Dendritic cell treated with granulocyte-macrophage colony-stimulating factor and Interleukin-4, amounts not matched to agents 40 ng/mL and 50 ng/mL, for 4 days (primary cell): Measurements from ENCODE around the gene AGBL1.

Source experiments
- H3K27ac Mint-ChIP-seq: one replicate; pipeline ENCODE4 v1.8.0; 2022; ENCODE audit warnings: mild to moderate bottlenecking, mixed read lengths
- H3K27me3 Mint-ChIP-seq: one replicate; pipeline ENCODE4 v1.8.0; 2022; ENCODE audit warnings: mild to moderate bottlenecking, mixed read lengths
- H3K36me3 Mint-ChIP-seq: one replicate; pipeline ENCODE4 v1.8.0; 2022; ENCODE audit warnings: low read depth, mixed read lengths
- H3K4me1 Mint-ChIP-seq: one replicate; pipeline ENCODE4 v1.8.0; 2022; ENCODE audit warnings: low read depth, mixed read lengths
- H3K4me3 Mint-ChIP-seq: one replicate; pipeline ENCODE4 v1.8.0; 2022; ENCODE audit warnings: mild to moderate bottlenecking, moderate library complexity, mixed read lengths
- H3K9me3 Mint-ChIP-seq: one replicate; pipeline ENCODE4 v1.8.0; 2022; ENCODE audit warnings: mixed read lengths
- intact Hi-C: fragments of 100-400 bp; cut with micrococcal nuclease; formaldehyde crosslinking; loops from one replicate; pipeline ENCODE4 v1.15.0; 2022

AGBL1 gene

DNA sequence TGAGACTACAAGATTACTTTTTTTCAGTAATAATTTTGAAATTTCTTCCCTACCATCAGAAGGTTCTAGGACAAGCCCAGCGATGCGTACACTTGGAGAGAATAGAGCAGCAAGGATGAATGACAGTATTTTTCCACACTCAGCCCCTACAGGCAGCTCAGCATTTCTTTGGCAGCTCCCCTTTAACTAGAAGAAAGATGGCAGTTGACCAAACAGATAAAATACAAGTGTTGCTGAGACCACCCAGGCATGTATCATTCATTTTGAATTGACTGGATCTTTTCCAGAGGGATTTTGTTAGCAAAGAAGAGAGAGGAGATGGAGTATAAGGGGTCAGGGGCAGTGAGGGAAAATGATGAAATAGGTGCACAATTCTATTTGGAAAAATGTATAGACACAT, 761.3 kb downstream of the AGBL1 start:
- H3K27me3 Mint-ChIP-seq: no peaks in the 10 kb centered on the region
- H3K36me3 Mint-ChIP-seq: no peaks in the 10 kb centered on the region
- no peak overlapping the region for H3K4me3 Mint-ChIP-seq
- no peak overlapping the region for H3K27ac Mint-ChIP-seq
- intact Hi-C loops: no loop called here
- H3K9me3 Mint-ChIP-seq: peaks cover 5% of the 10 kb centered on the region
- no peaks in the 10 kb centered on the region for H3K4me1 Mint-ChIP-seq

GRCh38 chr15:86842199-86842598, 762.5 kb downstream of the AGBL1 start:
- no peak overlapping the region for H3K4me3 Mint-ChIP-seq
- no peaks in the 10 kb centered on the region for H3K27me3 Mint-ChIP-seq
- intact Hi-C loops: no loop called here
- no peaks in the 10 kb centered on the region for H3K4me1 Mint-ChIP-seq
- no peak overlapping the region for H3K27ac Mint-ChIP-seq
- peaks cover 9% of the 10 kb centered on the region for H3K9me3 Mint-ChIP-seq
- H3K36me3 Mint-ChIP-seq: no peaks in the 10 kb centered on the region

DNA sequence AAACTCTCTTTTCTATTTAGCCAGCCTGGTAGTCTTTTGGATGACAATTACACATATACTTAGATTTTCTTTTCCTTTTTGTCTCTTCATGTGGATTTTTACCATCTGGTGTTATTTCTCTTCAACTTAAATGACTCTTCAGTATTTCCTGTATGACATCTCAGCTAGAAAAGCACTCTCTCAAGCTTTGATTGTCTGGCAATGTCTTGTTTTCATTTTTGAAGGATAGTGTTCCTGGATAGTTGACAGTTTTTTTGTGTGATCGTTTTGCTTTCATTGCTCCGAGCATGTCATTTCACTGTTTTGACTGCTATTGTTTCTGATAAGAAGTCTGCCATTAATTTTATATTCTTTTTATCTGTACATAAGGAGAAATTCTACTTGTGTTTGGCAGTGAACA, 766.4 kb downstream of the AGBL1 start:
- intact Hi-C loops: no loop called here
- peaks cover 19% of the 10 kb centered on the region for H3K9me3 Mint-ChIP-seq

GRCh38 chr15:86849136-86849535, 769.5 kb downstream of the AGBL1 start:
- H3K36me3 Mint-ChIP-seq: no peaks in the 10 kb centered on the region
- intact Hi-C loops: no loop called here

More for the DNA sequence above, 766.4 kb downstream of the AGBL1 start:
- H3K27me3 Mint-ChIP-seq: no peaks in the 10 kb centered on the region
- no peaks in the 10 kb centered on the region for H3K36me3 Mint-ChIP-seq
- H3K4me3 Mint-ChIP-seq: no peak overlapping the region
- H3K27ac Mint-ChIP-seq: no peak overlapping the region
- no peaks in the 10 kb centered on the region for H3K4me1 Mint-ChIP-seq

DNA sequence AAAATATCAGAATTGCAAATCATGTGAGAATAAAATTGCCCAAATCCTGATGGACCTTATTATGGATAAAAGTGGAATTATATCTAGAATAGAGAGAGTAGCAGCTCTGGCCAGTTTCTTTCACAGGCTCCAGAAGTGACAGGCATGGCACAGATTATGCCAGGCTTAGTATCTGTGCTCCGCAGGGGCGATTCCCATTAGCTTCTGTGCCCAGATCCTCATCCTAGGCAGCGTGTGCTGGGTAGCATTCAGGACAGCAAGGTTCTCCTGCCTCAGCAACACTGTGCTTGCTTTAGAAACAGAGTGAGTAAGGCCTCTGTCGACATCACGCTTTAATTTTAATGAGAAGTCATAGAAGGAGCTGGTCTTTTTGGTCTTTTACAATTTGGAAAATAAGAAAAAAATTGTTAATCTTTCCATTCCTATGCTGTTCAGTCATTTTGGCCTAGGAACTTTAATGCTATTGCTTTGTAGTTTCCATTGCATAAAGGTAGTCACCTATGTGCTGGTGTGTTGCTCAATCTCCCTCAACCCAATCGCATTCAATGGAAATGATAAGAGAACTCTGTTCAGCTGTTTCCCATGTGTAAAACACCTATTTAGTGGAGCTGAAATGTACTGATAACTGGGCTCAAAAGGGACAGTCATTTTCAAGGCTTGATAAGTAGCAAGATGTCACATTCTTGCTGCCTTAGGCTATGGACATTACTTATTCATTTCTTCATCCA, 770.1 kb downstream of the AGBL1 start:
- no peaks in the 10 kb centered on the region for H3K36me3 Mint-ChIP-seq
- no peaks in the 10 kb centered on the region for H3K4me1 Mint-ChIP-seq
- intact Hi-C loops: no loop called here
- no peaks in the 10 kb centered on the region for H3K27me3 Mint-ChIP-seq
- no peak overlapping the region for H3K4me3 Mint-ChIP-seq
- H3K9me3 Mint-ChIP-seq: peaks cover 28% of the 10 kb centered on the region
- H3K27ac Mint-ChIP-seq: no peak overlapping the region

More at GRCh38 chr15:86849136-86849535, 769.5 kb downstream of the AGBL1 start:
- Mint-ChIP-seq H3K27me3 (no peaks in the 10 kb centered on the region), H3K4me1 (no peaks in the 10 kb centered on the region), H3K9me3 (peaks cover 28% of the 10 kb centered on the region), H3K27ac (no peak overlapping the region), H3K4me3 (no peak overlapping the region)

- Mint-ChIP-seq H3K27ac (no peak overlapping the region), H3K27me3 (no peaks in the 10 kb centered on the region), H3K4me3 (no peak overlapping the region), H3K4me1 (no peaks in the 10 kb centered on the region), H3K9me3 (peaks cover 28% of the 10 kb centered on the region), H3K36me3 (no peaks in the 10 kb centered on the region)
- intact Hi-C loops: no loop called here
These were observed 771.3 kb downstream of the AGBL1 start for GRCh38 chr15:86850939-86851338.

DNA sequence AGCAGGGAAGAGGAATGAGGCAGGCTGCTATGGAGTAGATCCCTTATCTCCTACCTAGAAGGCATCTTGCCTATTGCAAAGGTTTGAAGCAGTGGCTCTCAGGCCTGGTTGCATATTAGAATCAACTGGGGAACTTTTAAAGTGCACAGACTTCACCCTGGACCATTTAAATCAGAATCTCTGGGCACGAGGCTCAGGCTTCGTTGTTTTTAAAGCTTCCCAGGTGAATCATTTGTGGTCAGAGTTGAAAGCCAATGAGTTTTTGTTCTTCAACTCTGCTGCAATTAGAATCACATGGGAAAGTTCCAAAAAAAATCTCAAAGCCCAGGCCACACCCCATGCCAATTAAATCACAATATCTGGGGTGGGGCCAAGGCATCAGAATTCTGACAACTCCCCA, 773.1 kb downstream of the AGBL1 start:
- no peak overlapping the region for H3K27ac Mint-ChIP-seq
- intact Hi-C loops: no loop called here
- H3K27me3 Mint-ChIP-seq: no peaks in the 10 kb centered on the region
- H3K4me3 Mint-ChIP-seq: no peak overlapping the region
- no peaks in the 10 kb centered on the region for H3K36me3 Mint-ChIP-seq
- peaks cover 29% of the 10 kb centered on the region for H3K9me3 Mint-ChIP-seq
- no peaks in the 10 kb centered on the region for H3K4me1 Mint-ChIP-seq

- intact Hi-C loops: no loop called here
- H3K27ac Mint-ChIP-seq: no peak overlapping the region
- H3K4me1 Mint-ChIP-seq: no peaks in the 10 kb centered on the region
- no peaks in the 10 kb centered on the region for H3K27me3 Mint-ChIP-seq
- no peaks in the 10 kb centered on the region for H3K36me3 Mint-ChIP-seq
- H3K4me3 Mint-ChIP-seq: no peak overlapping the region
- peaks cover 33% of the 10 kb centered on the region for H3K9me3 Mint-ChIP-seq
These were observed 774.5 kb downstream of the AGBL1 start for GRCh38 chr15:86854176-86854575.

- H3K9me3 Mint-ChIP-seq: peaks cover 26% of the 10 kb centered on the region
- H3K4me3 Mint-ChIP-seq: no peak overlapping the region
- H3K36me3 Mint-ChIP-seq: no peaks in the 10 kb centered on the region
- H3K4me1 Mint-ChIP-seq: no peaks in the 10 kb centered on the region
- H3K27me3 Mint-ChIP-seq: no peaks in the 10 kb centered on the region
- intact Hi-C loops: no loop called here
- H3K27ac Mint-ChIP-seq: no peak overlapping the region
These were observed 775.9 kb downstream of the AGBL1 start for GRCh38 chr15:86855307-86856291.

DNA sequence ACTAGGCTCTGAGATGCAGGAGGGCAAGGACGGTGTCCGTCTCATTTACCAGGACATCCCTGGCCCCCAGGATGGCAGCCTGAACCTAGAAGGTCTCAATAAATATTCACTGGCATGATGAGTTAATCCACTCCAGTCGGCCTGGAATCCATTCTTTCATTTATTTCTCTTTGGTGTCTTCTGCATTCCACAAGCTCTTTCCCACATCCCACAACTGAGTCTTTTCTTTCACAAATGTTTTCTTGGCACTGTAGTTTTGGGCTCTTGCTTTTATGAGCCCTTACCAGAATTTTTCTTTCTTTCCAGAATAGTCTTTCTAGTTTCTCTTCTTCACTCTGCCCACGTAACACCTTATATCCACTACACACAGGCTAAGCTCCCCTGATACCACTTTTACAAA, 778.0 kb downstream of the AGBL1 start:
- no peaks in the 10 kb centered on the region for H3K27me3 Mint-ChIP-seq
- H3K9me3 Mint-ChIP-seq: peaks cover 19% of the 10 kb centered on the region
- H3K36me3 Mint-ChIP-seq: no peaks in the 10 kb centered on the region
- intact Hi-C loops: no loop called here
- no peaks in the 10 kb centered on the region for H3K4me1 Mint-ChIP-seq
- no peak overlapping the region for H3K4me3 Mint-ChIP-seq
- no peak overlapping the region for H3K27ac Mint-ChIP-seq

DNA sequence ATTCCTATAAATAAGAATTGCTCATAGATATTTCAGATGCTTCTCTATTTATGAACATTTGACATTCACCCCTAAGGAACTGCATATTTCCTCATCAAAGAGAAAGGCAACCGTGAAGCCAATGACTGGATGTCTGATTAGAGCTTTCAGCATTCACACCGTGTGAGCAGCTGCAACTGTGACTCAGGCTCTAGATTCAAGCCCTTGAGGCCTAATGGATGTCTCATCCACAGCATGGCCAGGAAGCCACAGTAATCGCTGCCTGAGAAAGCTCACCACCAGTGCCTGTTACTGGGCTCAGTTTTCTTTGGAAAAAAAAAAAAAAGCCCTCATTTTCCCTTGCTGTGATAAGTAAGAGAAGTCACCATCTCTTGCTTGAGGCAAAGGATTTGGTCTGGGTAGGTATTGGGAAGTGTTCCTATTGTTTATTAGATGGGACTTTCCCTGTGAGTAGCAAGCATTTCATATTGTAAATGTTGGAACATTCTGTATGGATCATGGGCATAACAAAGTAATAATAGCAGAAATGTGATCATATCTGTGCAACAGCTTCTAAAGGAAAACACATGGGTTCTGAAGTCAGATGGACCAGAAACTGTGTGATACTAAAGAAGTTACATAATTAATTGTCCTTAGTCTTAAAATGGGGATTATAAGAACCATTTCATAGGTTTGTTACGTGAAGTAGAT, 783.7 kb downstream of the AGBL1 start:
- no peaks in the 10 kb centered on the region for H3K36me3 Mint-ChIP-seq
- H3K9me3 Mint-ChIP-seq: peaks cover 17% of the 10 kb centered on the region
- no peak overlapping the region for H3K4me3 Mint-ChIP-seq
- intact Hi-C loops: no loop called here
- H3K27ac Mint-ChIP-seq: no peak overlapping the region
- H3K27me3 Mint-ChIP-seq: no peaks in the 10 kb centered on the region
- no peaks in the 10 kb centered on the region for H3K4me1 Mint-ChIP-seq

DNA sequence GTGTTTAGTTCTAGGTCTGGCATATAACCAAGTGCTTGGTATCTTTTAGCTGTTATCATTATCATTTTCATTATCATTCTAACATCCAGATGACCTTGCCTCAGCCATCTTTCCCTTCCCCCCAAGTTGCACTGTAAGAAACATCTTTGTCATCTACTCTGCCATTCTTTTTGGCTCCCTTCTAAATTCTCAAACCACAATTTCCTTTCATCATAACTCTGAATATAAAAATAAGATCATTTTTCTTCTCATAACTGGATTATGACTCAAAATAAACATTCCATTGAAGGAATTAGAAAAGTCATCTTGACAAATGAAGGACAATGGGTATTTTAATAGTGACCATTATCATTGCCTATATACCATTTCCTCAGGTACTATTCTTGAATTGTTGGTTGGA, 786.2 kb downstream of the AGBL1 start:
- no peaks in the 10 kb centered on the region for H3K4me1 Mint-ChIP-seq
- no peaks in the 10 kb centered on the region for H3K36me3 Mint-ChIP-seq
- H3K9me3 Mint-ChIP-seq: peaks cover 17% of the 10 kb centered on the region
- no peak overlapping the region for H3K27ac Mint-ChIP-seq
- no peaks in the 10 kb centered on the region for H3K27me3 Mint-ChIP-seq
- H3K4me3 Mint-ChIP-seq: no peak overlapping the region
- intact Hi-C loops: no loop called here

GRCh38 chr15:86870846-86871245, 791.2 kb downstream of the AGBL1 start:
- H3K36me3 Mint-ChIP-seq: no peaks in the 10 kb centered on the region
- H3K9me3 Mint-ChIP-seq: peaks cover 10% of the 10 kb centered on the region
- no peak overlapping the region for H3K27ac Mint-ChIP-seq
- H3K4me1 Mint-ChIP-seq: no peaks in the 10 kb centered on the region
- intact Hi-C loops: no loop called here
- no peaks in the 10 kb centered on the region for H3K27me3 Mint-ChIP-seq
- no peak overlapping the region for H3K4me3 Mint-ChIP-seq

- no peaks in the 10 kb centered on the region for H3K27me3 Mint-ChIP-seq
- no peaks in the 10 kb centered on the region for H3K36me3 Mint-ChIP-seq
- H3K9me3 Mint-ChIP-seq: peaks cover 10% of the 10 kb centered on the region
- H3K4me1 Mint-ChIP-seq: no peaks in the 10 kb centered on the region
- H3K27ac Mint-ChIP-seq: no peak overlapping the region
- H3K4me3 Mint-ChIP-seq: no peak overlapping the region
- intact Hi-C loops: no loop called here
These were observed 792.3 kb downstream of the AGBL1 start for GRCh38 chr15:86871964-86872363.
